KG1 (cell line): Measurements from ENCODE around the gene OR13J1.
A peak's percentile ranks its signal among the peaks of the same experiment; 100 is the strongest.

ENCODE experiments used
- DNase-seq: peaks from one replicate; lab custom pipeline; 2025; lab: John Stamatoyannopoulos, UW

The OR13J1 gene

GRCh38 chr9:35834260-35835215, 35.7 kb downstream of the OR13J1 start:
- no peak for DNase-seq

- no peak for DNase-seq
Observed at GRCh38 chr9:35832814-35833213, 37.4 kb downstream of the OR13J1 start.

GRCh38 chr9:35831040-35831439, 39.2 kb downstream of the OR13J1 start:
- no peak for DNase-seq

- no peak for DNase-seq
Observed at GRCh38 chr9:35829764-35830096, 40.5 kb downstream of the OR13J1 start.

GRCh38 chr9:35829084-35829763, 41.0 kb downstream of the OR13J1 start, which contains the start of gene TMEM8B:
Gene TMEM8B, plus strand, starts transcription at chr9:35829228. Its CDS starts 220 bp downstream, at chr9:35829448.
- peak; percentile 71 for DNase-seq

- DNase-seq = no peak
Observed at GRCh38 chr9:35828716-35829083, 41.5 kb downstream of the OR13J1 start, which contains the start of gene FAM221B. Gene FAM221B, minus strand, starts transcription at chr9:35828732. Its CDS starts 2,571 bp downstream, at chr9:35826161.

GRCh38 chr9:35827486-35827885, 42.7 kb downstream of the OR13J1 start:
- no peak for DNase-seq

- no peak for DNase-seq
Observed at GRCh38 chr9:35826071-35826701, 44.0 kb downstream of the OR13J1 start.

GRCh38 chr9:35822926-35823325, 47.3 kb downstream of the OR13J1 start:
- DNase-seq = no peak

GRCh38 chr9:35820076-35820475, 50.1 kb downstream of the OR13J1 start:
- no peak for DNase-seq
